IPS DF 19.7 (cell line): Measurements from ENCODE around the gene TRMT10B.

ENCODE experiments used
- DNase-seq: peaks from one replicate; pipeline ENCODE4 v3.0.0-alpha.2; 2013; ENCODE audit warnings: low read depth, low spot score

Gene TRMT10B, protein sequence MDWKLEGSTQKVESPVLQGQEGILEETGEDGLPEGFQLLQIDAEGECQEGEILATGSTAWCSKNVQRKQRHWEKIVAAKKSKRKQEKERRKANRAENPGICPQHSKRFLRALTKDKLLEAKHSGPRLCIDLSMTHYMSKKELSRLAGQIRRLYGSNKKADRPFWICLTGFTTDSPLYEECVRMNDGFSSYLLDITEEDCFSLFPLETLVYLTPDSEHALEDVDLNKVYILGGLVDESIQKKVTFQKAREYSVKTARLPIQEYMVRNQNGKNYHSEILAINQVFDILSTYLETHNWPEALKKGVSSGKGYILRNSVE

DNA sequence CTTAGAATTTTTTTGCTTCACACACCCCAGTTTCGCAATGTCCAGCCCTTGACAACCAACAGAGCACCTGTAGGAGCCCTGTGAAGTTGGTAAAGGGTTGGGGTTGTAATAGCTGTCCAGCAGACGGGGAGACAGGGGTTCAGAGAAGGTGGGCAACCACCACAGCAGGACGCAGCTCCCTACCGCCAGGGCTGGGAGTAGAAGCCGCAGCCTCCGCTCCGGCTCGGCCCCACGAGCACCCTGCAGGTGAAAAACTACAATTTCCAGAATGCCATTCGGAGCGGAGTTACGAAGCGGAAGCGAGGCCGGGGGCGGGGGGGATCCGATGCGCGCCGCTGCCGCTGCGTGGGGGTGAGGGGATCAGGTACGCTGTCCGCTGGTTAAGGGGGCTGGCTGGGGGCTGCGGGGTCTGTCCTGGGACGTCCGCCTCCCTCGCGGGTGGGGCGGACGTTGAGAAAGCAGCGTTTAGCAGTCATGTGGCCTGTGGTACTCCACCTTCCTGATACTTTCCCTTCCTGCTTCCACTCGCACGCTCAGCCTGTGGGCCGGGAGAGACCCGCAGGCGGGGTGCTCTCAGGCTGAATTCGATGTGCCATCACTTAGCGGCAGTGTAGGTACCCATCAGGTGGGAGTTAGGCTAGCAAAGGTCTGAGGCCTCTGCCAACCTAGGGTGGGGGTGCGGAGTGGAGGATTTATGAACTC, at the start of gene TRMT10B:
Gene TRMT10B, plus strand, starts transcription at position 317 of the 702 bp plus-strand sequence. CDS start 8,127 bp downstream, outside the sequence.
- peak; percentile 23 for DNase-seq

- DNase-seq: no peak
Observed at GRCh38 chr9:37705787-37706186, 47.8 kb upstream of the TRMT10B start.

GRCh38 chr9:37706290-37706689, 47.3 kb upstream of the TRMT10B start:
- DNase-seq: no peak

DNA sequence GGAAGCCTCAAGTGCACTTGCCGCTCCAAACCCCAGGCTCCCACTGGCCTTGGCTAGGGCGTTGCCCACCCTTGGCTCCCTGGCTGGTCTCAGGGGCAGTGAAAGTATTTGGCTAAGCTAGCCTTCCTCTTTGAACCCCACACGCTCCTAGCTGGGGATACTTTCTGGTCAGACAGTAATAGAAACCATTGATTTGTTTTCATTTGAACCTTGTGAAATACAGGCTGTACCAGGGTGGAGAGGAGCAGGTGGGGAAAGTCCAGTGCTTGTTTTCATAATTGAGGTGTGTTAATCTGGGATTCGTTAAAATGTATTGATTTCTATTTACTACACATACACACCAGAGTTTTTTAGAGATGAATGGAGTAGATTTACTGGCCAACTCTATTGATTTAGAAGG, 45.9 kb upstream of the TRMT10B start:
- DNase-seq: no peak

- DNase-seq: no peak
Observed at GRCh38 chr9:37710046-37710445, 43.6 kb upstream of the TRMT10B start.

- DNase-seq: no peak
Observed at GRCh38 chr9:37715260-37715659, 38.3 kb upstream of the TRMT10B start.

- DNase-seq: no peak
Observed at GRCh38 chr9:37715991-37716505, 37.6 kb upstream of the TRMT10B start.

DNA sequence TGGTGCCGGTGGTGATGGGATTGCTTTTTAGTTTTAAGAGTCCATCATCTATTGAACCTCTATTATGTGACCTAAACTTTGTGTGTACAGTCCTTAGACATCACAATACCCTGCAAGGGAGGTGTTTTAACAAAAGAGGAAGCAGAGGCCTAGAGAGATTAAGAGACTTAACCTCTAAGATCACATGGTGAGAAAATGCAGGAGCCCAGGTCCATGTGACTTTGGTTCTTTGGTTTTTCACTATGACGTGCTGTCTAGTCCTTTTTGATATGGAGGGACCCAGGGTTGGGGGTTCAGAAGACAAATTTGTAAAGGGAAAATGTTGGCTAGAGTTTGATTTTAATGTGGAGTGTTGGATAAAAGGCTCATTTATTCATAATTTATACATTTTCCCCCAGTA, 34.1 kb upstream of the TRMT10B start:
- no peak for DNase-seq

GRCh38 chr9:37727013-37727412, 26.6 kb upstream of the TRMT10B start:
- no peak for DNase-seq

DNA sequence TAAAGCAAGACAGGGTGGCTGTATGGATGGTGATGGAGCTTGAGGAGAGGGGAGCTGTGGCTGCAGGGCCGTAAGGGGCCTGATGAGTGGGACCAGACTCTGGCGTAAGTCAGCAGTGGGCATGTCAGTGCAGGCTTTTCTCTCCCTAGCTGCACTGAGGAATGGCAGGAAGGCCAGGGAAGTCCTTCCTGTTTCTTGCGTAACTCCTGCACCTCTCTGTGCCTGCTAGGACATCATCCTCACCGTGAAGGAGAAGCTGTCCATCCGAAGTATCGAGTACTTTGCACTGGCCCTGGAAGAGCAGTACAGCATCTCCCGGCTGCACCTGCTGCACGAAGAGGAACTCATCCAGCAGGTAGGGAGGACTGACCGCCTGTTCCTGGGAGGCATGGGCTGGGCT, 24.1 kb upstream of the TRMT10B start:
- no peak for DNase-seq

- no peak for DNase-seq
Observed at GRCh38 chr9:37730256-37730655, 23.3 kb upstream of the TRMT10B start.

DNA sequence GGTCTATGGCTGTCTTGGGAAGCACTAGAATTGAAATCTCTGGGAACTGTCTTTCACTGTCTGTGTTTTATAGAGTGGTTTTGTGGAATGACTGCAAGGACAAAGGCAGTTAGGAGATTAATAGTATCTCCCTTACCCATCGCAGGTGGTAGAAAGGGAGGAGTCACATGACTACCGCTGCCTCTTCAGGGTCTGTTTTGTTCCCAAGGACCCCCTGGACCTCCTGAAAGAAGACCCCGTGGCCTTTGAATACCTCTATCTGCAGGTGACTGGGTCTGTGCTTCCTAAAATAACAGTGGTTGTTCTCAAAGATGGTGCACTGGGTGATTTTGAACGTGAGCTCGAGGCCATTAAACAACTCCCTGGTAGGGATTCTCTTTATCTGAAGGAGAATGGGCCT, 22.8 kb upstream of the TRMT10B start:
- DNase-seq: no peak

DNA sequence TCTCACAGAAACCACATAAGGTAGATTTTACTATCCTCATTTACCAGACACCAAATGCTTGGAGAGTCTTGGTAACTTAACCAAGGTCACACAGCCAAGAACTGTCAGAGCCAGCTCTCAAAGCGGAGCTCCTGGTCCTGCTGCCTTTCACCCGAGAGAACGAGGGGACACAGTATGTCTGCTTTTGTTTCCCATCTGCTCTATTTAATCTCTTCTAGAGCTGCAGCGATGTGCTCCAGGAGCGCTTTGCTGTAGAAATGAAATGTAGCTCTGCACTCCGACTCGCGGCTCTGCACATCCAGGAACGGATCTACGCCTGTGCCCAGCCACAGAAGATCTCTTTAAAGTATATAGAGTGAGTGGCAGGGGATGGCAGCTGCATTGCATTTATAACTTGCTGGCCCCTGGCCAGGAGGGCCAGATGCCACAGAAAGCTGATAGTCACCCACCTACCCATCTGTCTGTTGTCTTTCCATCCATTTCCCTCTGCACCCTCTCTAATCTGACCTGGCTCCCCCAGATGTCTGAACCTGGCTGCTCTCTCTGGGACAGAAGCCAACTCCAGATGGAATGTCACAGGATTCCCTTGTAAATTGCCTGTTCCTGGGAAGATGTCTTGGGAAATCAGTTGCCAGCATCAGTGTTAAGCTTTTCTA, 21.4 kb upstream of the TRMT10B start:
- DNase-seq: no peak

DNA sequence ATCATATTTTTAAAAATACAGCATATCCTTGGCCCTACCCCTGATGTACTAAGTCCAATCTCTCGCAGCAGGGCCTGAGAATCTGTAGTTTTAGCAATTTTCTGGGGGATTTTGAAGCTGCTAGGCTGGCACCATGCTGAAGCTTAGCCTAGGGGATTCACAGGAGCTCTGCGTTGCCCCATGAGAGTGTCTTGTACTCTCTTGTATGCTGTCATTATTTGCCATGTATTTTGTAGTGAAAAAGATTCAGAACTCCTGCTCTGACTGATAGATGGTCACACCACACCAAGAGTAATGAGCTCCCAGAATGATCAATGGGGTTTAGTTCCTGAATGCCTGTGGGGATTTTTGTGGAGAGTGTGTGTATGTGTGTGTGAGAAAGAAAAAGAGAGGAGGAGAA, 20.7 kb upstream of the TRMT10B start:
- DNase-seq: no peak

- DNase-seq: no peak
Observed at GRCh38 chr9:37739222-37739621, 14.4 kb upstream of the TRMT10B start.

- DNase-seq: no peak
Observed at GRCh38 chr9:37740128-37740527, 13.5 kb upstream of the TRMT10B start.

DNA sequence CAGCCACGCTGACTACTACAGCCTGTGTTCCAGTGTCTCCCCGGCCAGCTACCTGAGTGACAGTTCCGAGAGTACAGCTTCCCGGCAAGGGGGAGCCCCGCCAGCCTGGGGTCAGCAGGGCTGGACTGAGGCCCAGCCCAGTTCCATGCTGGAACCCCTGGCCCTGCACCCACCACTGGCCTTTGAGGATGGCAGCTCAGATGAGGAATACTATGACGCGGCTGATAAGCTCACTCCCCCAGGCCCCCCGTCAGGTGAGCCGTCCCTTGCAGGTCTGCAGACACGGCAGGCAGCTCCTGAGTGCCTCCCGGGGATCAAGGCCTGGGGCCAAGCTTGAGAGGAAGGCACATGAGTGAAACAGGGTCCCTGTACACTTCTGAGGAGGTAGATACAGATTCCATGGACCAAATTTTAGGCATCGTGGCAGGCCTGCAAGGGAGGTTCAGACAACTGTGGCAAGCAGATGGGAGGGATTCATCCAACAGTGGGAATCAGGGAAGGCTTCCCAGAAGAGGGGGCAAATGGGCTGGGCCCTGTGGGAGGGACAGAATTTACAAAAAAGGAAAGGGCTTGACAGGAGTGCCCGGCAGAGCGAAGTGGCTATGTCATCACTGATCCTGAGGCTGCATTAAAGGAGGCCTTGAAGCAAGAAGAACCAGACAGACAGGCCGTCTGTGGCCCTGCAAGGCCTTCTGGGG, 12.8 kb upstream of the TRMT10B start:
- no peak for DNase-seq

GRCh38 chr9:37745970-37746369, 7.6 kb upstream of the TRMT10B start:
- DNase-seq: no peak

- DNase-seq: no peak
Observed at GRCh38 chr9:37746448-37747270, 6.9 kb upstream of the TRMT10B start.

GRCh38 chr9:37747271-37747753, 6.3 kb upstream of the TRMT10B start:
- DNase-seq: peak; percentile 20

- DNase-seq: no peak
Observed at GRCh38 chr9:37749129-37749528, 4.5 kb upstream of the TRMT10B start.
